Renal cortex interstitium (tissue), 11 donors: Measurements from ENCODE around the gene BRD1. TPM values are rescaled to one million over a fixed set of nuclear protein-coding genes. Genes with fewer than 3 reads are reported as not detected.

ENCODE experiments used
- DNase-seq, 11 donors: peaks; one replicate each; pipeline ENCODE4 v3.0.0-alpha.2; 2013; ENCODE audit warnings: low read depth in 9 of 11, low spot score in 4 of 11; ENCODE audit errors: extremely low read depth in 1 of 11
- polyA plus RNA-seq, 3 donors: library from polyadenylated mRNA; unstranded; fragments of 120-200 nt; gene quantifications; one replicate each; pipeline ENCODE4 v1.2.1, GENCODE V29; 2013; ENCODE audit not compliant: insufficient read length in 3 of 3

The BRD1 gene
- polyA plus RNA-seq, 3 donors = 34.5 to 42.1 (median 41.9) TPM

DNA sequence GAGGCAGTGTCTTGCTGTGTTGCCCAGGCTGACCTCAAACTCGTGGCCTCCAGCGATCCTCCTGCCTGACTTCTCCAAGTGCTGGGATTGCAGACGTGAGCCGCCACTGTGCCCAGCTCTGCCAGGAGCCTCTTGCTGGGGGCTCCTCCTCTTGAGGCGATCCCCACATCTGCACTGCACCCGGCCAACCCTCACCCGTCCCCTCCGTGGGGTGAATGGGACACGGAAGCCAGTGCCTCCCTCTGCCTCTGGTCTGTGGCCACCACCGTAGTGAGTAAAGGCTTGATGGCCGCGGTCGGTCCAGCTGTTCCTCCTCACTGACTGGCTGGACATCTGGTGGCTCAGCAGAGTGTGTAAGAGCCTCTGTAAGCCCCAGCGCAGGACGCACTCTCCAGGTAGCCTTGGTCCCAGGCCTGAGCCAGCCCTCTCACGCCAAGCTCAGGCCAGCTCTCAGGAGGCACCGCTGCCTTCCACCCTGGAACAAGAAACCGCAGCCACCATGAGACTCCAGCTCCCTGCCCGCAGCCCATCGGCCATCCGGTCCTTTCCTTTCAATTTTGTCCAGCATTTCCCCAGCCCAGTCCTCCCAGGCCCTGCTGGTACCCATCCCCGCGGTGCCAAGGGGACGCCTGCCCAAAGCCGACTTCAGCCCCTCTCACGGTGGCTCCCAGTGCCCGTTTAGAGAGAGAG, 100.3 kb downstream of the BRD1 start:
- no peak for DNase-seq

DNA sequence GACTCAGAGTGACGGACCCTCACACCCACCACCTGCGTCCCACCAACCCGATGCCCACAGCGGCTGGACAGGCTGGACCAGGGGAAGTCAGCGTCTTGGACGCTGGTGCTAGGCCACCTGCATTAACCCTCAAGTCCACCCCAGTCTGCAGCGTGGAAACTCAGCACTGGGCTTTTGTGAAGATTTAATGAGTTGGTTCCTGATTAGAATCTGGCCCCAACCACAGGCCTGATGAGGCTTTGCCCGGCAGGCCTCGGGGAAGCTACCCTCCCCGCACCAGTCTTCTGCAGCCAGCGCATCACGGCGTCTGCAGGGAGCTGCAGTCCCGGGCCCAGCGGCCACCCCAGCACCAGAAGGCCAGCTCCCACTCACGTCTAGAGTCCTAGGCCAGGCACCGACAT, 101.0 kb downstream of the BRD1 start:
- no peak for DNase-seq

DNA sequence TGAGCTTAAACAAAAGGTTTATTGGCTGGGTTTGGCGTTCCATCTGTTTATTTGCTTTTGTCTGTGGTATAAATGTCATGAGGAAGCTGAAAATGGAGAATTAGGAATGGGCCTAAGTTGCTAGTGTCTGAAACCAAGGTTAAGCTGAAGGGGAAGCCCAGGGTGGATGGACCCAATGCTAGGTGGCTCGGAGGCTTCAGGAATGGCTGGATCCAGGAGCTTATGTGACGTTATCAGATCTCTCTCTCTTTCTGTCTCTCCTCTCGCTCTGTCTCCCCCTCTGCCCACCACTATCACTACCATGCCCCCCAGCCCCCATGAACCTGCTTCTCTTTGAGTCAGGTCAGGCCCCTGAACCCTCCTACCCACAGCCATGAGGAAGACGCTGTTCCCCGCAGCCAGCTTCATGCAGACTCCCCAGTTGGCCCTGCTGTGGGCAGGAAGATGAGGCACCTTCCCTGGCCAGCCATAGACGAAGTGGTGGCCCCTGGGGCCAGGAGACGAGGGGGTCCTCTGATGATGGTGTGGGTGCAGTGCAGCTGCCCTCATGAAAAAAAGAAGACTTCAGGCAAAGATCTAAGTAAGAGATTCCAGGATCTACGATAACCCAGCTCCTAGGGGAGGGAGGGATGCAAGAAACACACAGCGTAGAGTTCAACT, 101.5 kb downstream of the BRD1 start:
- no peak for DNase-seq

DNA sequence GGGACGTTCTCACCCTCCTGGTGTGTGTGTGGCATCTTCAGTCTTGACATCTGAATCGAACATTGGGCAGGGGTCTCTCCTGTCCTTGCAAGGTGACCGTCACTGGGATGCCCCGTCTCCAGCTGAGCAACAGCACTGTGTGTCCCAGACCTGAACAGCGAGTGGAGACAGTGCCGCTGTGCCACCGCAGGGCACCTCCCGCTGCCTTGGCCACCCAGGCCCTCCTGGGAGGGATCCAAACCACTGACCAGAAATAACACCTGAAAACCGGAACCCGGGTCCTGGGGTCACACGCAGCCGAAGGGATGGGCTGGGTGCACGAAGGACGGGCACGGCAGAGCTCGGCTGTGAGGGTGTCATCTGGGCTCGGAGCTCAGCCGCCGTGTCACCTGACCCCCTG, 102.2 kb downstream of the BRD1 start:
- no peak for DNase-seq

DNA sequence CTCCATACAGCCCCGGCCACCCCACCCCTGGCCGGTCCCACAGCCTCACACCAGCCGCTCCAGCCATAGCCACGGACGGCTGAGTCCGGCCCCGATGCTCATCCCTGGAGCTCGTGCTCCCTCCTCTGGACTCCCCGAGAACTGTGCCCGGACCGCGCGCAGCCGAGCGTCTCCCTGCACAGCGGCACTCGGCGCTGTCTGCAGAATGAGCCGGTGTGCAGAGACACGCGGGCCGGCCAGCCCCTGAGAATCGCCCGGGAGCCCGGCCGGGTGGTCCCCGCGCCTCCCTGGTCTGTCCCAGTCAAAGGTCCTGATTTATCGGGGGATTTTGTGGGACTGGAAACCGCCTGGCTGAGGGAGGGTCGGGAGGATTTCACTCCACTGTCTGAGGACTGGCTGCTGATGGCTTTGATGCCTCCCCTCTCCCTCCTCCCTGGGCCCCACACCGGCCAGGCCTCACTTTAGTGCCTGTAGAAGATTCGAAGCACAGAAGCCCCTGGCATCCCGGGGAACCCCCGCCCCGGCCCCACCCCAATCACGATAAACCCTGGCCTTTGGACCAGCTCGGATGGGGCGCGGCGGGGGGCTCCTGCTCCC, 102.7 kb downstream of the BRD1 start:
- DNase-seq = peak; percentile 7 to 57 (median 40)

DNA sequence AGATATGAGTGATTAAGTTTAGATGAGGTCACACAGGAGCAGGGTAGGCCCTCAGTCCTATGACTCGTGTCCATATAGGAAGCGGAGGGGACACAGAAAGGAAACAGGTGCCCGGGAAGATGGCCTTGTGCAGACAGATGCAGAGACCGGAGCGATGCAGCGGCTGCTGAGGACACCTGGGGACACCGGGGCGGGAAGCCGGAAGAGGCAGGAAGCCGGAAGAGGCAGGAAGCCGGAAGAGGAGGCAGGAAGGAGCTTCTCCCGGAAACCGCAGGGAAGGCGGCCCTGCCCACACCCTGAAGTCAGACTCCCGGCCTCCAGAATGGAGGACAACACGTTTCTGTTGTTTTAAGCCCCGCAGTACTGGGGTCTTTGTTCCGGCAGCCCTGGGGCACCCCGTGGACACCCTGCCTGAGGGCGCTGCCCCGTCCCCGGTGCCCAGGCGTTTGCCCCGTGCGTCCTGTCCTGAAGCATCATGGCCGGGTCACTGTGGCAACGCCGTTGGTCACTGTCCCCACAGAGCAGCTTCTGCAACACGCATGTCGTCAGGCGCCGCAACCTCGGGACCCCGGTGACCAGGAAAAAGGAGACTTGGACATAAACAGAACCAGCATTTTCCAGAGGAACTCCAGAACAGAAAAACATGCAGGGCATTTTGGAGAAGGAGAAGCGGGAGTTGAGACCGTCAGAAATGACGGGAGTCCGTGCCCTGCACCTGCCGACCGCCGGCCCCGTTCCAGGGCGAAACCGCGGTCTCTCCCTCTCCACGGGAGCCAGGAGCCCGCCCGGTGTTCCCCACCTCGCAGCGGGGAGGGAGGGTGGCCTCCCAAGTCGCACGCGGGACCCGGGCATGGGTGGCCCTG, 103.4 kb downstream of the BRD1 start:
- no peak for DNase-seq

DNA sequence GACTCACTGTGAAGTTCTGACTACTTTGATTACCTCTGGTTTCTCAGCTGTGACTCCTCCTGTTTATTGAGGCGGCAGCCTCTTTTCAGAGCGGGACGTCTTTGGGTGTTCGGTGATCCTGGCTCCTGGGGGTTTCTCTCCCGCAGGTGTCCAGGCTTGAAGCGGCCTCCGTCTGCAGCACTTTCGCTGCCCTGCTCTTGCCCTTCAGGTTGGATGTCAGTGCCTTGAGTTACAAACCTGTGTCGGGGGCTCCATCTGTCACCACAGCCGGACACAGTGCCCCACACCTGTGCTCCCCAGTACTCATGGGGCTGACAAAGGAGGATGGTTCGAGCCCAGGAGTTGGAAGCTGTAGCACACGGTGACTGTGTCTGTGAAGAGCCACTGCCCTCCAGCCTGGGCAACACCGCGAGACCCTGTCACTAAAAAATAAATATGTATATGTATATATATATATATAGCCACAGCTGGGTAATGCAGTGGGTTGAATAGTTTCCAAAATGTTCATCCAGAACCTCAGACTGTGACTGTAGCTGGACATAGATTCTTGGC, 104.1 kb downstream of the BRD1 start:
- no peak for DNase-seq

Other genes starting within 250 kb of the BRD1 start
- 10 to 100 TPM; 15.2 to 18.6 (median 17.2) TPM for gene ZBED4, start 26.0 kb upstream of the BRD1 start, polyA plus RNA-seq
- gene ALG12, start 90.6 kb upstream of the BRD1 start, polyA plus RNA-seq = 10 to 100 TPM; 23.4 to 38.3 (median 33.4) TPM
- gene CRELD2, start 90.8 kb upstream of the BRD1 start, polyA plus RNA-seq = 10 to 100 TPM; 22.2 to 33.9 (median 32.6) TPM
- gene PIM3, start 132.9 kb upstream of the BRD1 start, polyA plus RNA-seq = 10 to 100 TPM; 14.3 to 25.1 (median 20.3) TPM
- gene IL17REL, start 184.9 kb upstream of the BRD1 start, polyA plus RNA-seq = under 1 TPM in 2 of 3 donors, not detected in 1; 0.04 to 0.06 TPM
- not detected for gene TTLL8, start 230.4 kb upstream of the BRD1 start, polyA plus RNA-seq